ENCODE results near the gene ZNF239. TPM values are rescaled to one million over a fixed set of nuclear protein-coding genes. Genes with fewer than 3 reads are reported as not detected.
"Not testable (repeated sequence)": the region's sequence is repeated elsewhere in the genome, so short reads cannot be mapped to it uniquely, and the experiment has no call there.

Gene ZNF239
- total RNA-seq, 1 donor from 2014 or later: 1.7 TPM

- DNase-seq (ENCODE audit: low spot score): no peak
- intact Hi-C loops (cut with DNase I): no loop called here
Observed at GRCh38 chr10:43585981-43586729, 11.7 kb upstream of the ZNF239 start.

- intact Hi-C loops (cut with DNase I): no loop called here
- DNase-seq (ENCODE audit: low spot score): no peak
Observed at GRCh38 chr10:43585046-43585445, 10.6 kb upstream of the ZNF239 start.

- DNase-seq (ENCODE audit: low spot score): no peak
- intact Hi-C loops (cut with DNase I): no loop called here
Observed at GRCh38 chr10:43584051-43584450, 9.6 kb upstream of the ZNF239 start.

- intact Hi-C loops (cut with DNase I): no loop called here
Observed at GRCh38 chr10:43576580-43576979, 2.2 kb upstream of the ZNF239 start.

GRCh38 chr10:43576062-43576461 lies 1.6 kb upstream of the ZNF239 start:
- no peak for DNase-seq (ENCODE audit: low spot score)
- intact Hi-C loops (cut with DNase I): no loop called here

More at GRCh38 chr10:43576580-43576979, 2.2 kb upstream of the ZNF239 start:
- no peak for DNase-seq (ENCODE audit: low spot score)

GRCh38 chr10:43574906-43575305 lies 490 bp upstream of the ZNF239 start:
- intact Hi-C loops (cut with DNase I): loop anchor here (2.0 kb wide), 1 partner anchor 32 kb away; the partner anchor contains the start of gene ZNF485
- no peak for DNase-seq (ENCODE audit: low spot score)

GRCh38 chr10:43573250-43574000 lies 991 bp downstream of the ZNF239 start:
- intact Hi-C loops (cut with DNase I): no loop called here
- DNase-seq (ENCODE audit: low spot score): no peak

- no peak for DNase-seq (ENCODE audit: low spot score)
- intact Hi-C loops (cut with DNase I): no loop called here
Observed at GRCh38 chr10:43570971-43571370, 3.4 kb downstream of the ZNF239 start.

- no peak for DNase-seq (ENCODE audit: low spot score)
- intact Hi-C loops (cut with DNase I): no loop called here
Observed at GRCh38 chr10:43569681-43570080, 4.7 kb downstream of the ZNF239 start.

GRCh38 chr10:43557214-43557613 lies 17.2 kb downstream of the ZNF239 start:
- intact Hi-C loops (cut with DNase I): no loop called here
- DNase-seq (ENCODE audit: low spot score): no peak

- intact Hi-C loops (cut with DNase I): not testable (repeated sequence)
Observed at GRCh38 chr10:43543746-43544145, 30.7 kb downstream of the ZNF239 start.

GRCh38 chr10:43524434-43525247 lies 49.8 kb downstream of the ZNF239 start:
- no peak for DNase-seq (ENCODE audit: low spot score)
- intact Hi-C loops (cut with DNase I): no loop called here

More at GRCh38 chr10:43543746-43544145, 30.7 kb downstream of the ZNF239 start:
- not testable (repeated sequence) for DNase-seq (ENCODE audit: low spot score)

Other genes with a start within 250 kb of the ZNF239 start
- not detected for gene FXYD4, start 203.0 kb downstream of the ZNF239 start, total RNA-seq
- gene HNRNPF, start 165.4 kb downstream of the ZNF239 start, total RNA-seq: 80.8 TPM
- 2.7 TPM for gene ZNF487, start 137.5 kb downstream of the ZNF239 start, total RNA-seq
- 1.7 TPM for gene ZNF485, start 31.8 kb upstream of the ZNF239 start, total RNA-seq
- 38.1 TPM for gene ZNF32, start 74.3 kb upstream of the ZNF239 start, total RNA-seq